ENCODE data around the gene PIGQ.

GRCh38 chr16:558298-559020 lies 11.3 kb upstream of the PIGQ start:
- TF ChIP-seq CTCF (conservative IDR thresholded peaks at IDR 0.05 in 1 of 2, IDR thresholded peaks at IDR 0.05 in 1 of 2; ENCODE audit: low read depth in 1 of 2, low read length in 2 of 2) = no peak
- TF ChIP-seq EZH2 (IDR thresholded peaks at IDR 0.05; ENCODE audit: low read length, missing control alignments) = no peak
